SJSA1 (cell line): Measurements from ENCODE around the gene GPX2. TPM values are rescaled to one million over a fixed set of nuclear protein-coding genes. Genes with fewer than 3 reads are reported as not detected.

ENCODE experiments used
- DNase-seq, 2 experiments: peaks; one replicate each; pipeline ENCODE4 v3.0.0-alpha.2; 2015 to 2020; ENCODE audit warnings: low spot score in 2 of 2, low read depth in 1 of 2
- H3K27ac ChIP-seq: fragments of 250-450 bp; sonication (Bioruptor Pico); 2 replicates; pipeline ENCODE4 v1.5.1; 2020; ENCODE audit warnings: mild to moderate bottlenecking, moderate library complexity
- H3K27me3 ChIP-seq: fragments of 250-450 bp; sonication (Bioruptor Pico); replicated peaks from 2 replicates; pipeline ENCODE4 v1.5.1; 2020; ENCODE audit warnings: mild to moderate bottlenecking, moderate library complexity
- H3K36me3 ChIP-seq: fragments of 250-450 bp; sonication (Bioruptor Pico); 2 replicates; pipeline ENCODE4 v1.5.1; 2020; ENCODE audit warnings: mild to moderate bottlenecking
- H3K4me1 ChIP-seq: fragments of 250-450 bp; sonication (Bioruptor Pico); replicated peaks from 2 replicates; pipeline ENCODE4 v1.6.1; 2021; ENCODE audit warnings: mild to moderate bottlenecking
- H3K4me3 ChIP-seq: fragments of 250-450 bp; sonication (Bioruptor Pico); 2 replicates; pipeline ENCODE4 v1.5.1; 2020; ENCODE audit warnings: mild to moderate bottlenecking
- H3K9me3 ChIP-seq: fragments of 250-450 bp; sonication (Bioruptor Pico); replicated peaks from 2 replicates; pipeline ENCODE4 v1.5.1; 2020; ENCODE audit warnings: mild to moderate bottlenecking
- total RNA-seq: library from RNA; depleted of rRNA; stranded (reverse); fragments of >200 nt; shearing (Covaris generic); gene quantifications from 2 replicates; pipeline ENCODE4 v1.2.3, GENCODE V29; 2014; rRNA removed

Gene GPX2
- total RNA-seq, 1 experiment from 2014 or later, result not detected

DNA sequence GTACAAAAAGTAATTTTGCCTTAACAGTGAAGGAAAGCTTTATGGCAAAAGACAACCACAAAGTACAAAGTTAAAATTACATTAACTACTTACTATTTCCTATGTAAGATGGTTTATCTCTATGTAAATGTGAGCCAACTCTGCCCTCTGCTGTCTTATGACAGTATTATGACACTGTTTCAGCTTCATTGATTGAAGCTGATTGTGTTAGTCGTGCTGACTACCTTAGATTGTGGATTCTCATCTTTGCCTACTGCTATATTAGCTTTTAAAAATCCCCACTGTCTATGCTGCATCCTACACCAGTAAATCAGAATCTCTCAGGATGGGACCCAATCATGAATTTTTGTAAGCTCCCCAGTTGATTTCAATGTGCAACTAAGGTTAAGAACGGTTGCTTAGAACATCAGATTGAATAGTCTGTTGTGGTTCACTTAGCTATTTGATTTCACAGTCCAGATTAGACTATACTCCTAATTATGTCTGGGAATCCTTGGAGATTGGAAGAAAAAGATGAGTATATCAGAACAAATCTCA, 50.6 kb downstream of the GPX2 start:
- H3K4me3 ChIP-seq, result no peak overlapping the region

DNA sequence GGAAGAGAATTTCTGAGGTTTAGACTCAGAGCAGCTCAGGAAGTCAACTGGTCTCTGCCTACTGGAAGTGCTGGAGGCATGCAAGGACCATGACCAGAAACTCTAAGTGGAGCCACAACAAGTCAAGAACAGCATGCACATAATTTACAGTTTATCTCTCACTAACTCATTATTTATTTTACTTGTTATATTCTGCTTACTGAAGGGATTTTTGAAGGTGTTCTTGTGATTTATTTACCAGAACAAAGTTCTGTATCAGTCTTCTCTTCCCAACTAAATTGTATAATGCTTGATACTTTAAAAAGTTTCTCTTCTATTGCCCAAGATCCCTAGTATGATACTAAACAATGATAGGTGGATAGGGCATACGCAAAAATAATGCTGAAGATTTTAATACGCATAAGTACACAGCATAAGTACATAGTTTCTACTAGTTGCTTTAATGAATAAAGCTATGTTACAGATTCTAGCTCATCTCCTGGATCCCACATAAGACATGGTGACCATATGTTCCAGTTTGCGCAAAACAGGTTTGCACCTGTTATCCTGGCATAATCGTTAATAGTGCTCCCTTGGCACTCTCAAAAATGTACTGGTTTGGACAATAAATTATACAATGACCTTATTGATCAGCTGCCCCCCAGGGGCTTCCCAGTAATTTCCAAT, 51.2 kb downstream of the GPX2 start:
- DNase-seq, result no peak
- Histone ChIP-seq H3K27ac (no peak overlapping the region), H3K36me3 (no peaks in the 10 kb centered on the region), H3K4me3 (no peak overlapping the region), H3K9me3 (no peaks in the 10 kb centered on the region), H3K4me1 (no peaks in the 10 kb centered on the region), H3K27me3 (peaks cover 5% of the 10 kb centered on the region; the same call in 1 of the 2 replicates)

More for the DNA sequence above, 50.6 kb downstream of the GPX2 start:
- Histone ChIP-seq H3K27me3 (peaks cover 5% of the 10 kb centered on the region; the same call in 1 of the 2 replicates), H3K4me1 (no peaks in the 10 kb centered on the region), H3K9me3 (no peaks in the 10 kb centered on the region), H3K36me3 (no peaks in the 10 kb centered on the region), H3K27ac (no peak overlapping the region)
- DNase-seq, result peak in 1 of 2 experiments; percentile 38

DNA sequence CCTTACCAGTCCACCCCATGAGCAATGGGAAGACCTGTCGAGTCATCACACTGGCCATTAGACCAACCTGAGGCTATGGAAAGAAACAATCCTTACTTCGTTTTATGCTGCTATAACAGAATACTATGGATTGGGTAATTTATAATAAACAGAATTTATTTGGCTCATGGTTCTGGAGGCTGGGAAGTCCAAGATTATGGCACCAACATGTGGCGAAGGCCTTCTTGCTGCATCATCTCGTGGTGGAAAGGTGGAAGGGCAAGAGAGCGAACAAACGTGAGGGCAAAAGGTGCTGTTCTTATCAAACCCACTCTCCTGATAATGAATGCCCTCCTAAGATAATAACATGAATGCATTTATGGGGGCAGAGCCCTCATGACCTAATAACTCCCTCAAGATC, 53.2 kb downstream of the GPX2 start:
- Histone ChIP-seq H3K27me3 (peaks cover 12% of the 10 kb centered on the region), H3K4me1 (no peaks in the 10 kb centered on the region), H3K4me3 (no peak overlapping the region), H3K36me3 (no peaks in the 10 kb centered on the region), H3K27ac (no peak overlapping the region), H3K9me3 (no peaks in the 10 kb centered on the region)
- DNase-seq, result no peak

Other genes starting within 250 kb of the GPX2 start
- 34.6 and 79.5 TPM in 2 replicates for gene PLEKHG3, start 238.3 kb downstream of the GPX2 start, total RNA-seq
- 1.1 and 2.0 TPM in 2 replicates for gene SPTB, start 62.8 kb downstream of the GPX2 start, total RNA-seq
- 71.4 and 72.4 TPM in 2 replicates for gene CHURC1, start 28.3 kb downstream of the GPX2 start, total RNA-seq
- gene RAB15, start 29.6 kb upstream of the GPX2 start, total RNA-seq, result 4.7 and 7.7 TPM in 2 replicates
- gene FNTB, start 44.1 kb upstream of the GPX2 start, total RNA-seq, result 6.3 and 7.4 TPM in 2 replicates
- gene MAX, start 159.8 kb upstream of the GPX2 start, total RNA-seq, result 21.3 and 24.6 TPM in 2 replicates